ENCODE results near the gene TUB. TPM values are rescaled to one million over a fixed set of nuclear protein-coding genes. Genes with fewer than 3 reads are reported as not detected.

Gene TUB
- total and polyA plus RNA-seq, 2 experiments from 2014 or later: 3.3 to 12.3 TPM

- Histone ChIP-seq H2AFZ (no peak overlapping the region), H3K4me3 (no peak overlapping the region), H3K27ac (peak overlapping the region; percentile 95; the same call in 1 of the 2 replicates), H3K79me2 (ENCODE audit: insufficient read depth) (no peaks in the 10 kb centered on the region), H3F3A (ENCODE audit: insufficient read depth) (peaks cover 20% of the 10 kb centered on the region), H3K4me1 (ENCODE audit: insufficient read depth) (peaks cover 35% of the 10 kb centered on the region), H3K4me2 (ENCODE audit: unreplicated experiment) (no peak overlapping the region), H3K9ac (peak overlapping the region; percentile 80), H3K36me3 (ENCODE audit: low read depth) (no peaks in the 10 kb centered on the region), H4K20me1 (ENCODE audit: insufficient read depth) (no peaks in the 10 kb centered on the region), H3K9me3 (ENCODE audit: low read depth) (no peaks in the 10 kb centered on the region), H3K9me2 (ENCODE audit: insufficient read depth) (no peaks in the 10 kb centered on the region), H3K27me3 (replicated peaks; ENCODE audit: insufficient read depth) (no peaks in the 10 kb centered on the region)
- in situ Hi-C loops (cut with MboI): no loop called here
- TF ChIP-seq EZH2phosphoT487 (IDR thresholded peaks at IDR 0.05; ENCODE audit: insufficient read depth, low read depth): no peak
- TF ChIP-seq EZH2 (IDR thresholded peaks at IDR 0.05; ENCODE audit: insufficient read depth, poor library complexity, severe bottlenecking): no peak
- WGBS, 2 experiments (ENCODE audit: low coverage in 1 of 2, low lambda C conversion rate in 2 of 2, missing lambda C conversion rate in 2 of 2): 97% methylated on average over 22 of the region's 22 CpGs
- no peak for DNase-seq
These were observed 19.2 kb upstream of the TUB start for GRCh38 chr11:8061555-8062428.

DNA sequence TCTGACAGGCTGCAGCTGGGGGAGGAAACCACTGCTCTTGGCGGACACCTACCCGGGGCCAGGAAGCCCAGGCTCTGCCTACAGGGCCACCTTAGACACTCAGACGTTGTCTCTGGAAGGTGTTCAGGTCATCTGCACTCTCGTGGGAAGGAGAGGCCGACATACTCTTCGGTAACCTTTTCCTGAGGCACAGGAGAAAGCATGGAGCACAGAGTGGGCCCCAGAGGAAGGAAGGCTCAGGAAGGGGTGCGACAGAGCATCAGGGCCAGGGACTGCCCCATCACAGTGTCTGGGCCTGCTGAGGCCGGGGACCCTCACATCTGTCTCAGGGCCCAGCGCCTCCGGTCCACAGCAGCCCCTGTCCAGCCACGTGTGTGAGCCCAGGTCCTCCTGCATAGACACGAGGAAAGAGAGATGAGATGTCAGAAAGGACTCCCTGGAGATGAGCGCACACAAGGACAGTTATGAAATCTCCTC, 18.2 kb upstream of the TUB start:
- Histone ChIP-seq H3K9me3 (ENCODE audit: low read depth) (no peaks in the 10 kb centered on the region), H3K4me3 (no peak overlapping the region), H3K27me3 (replicated peaks; ENCODE audit: insufficient read depth) (no peaks in the 10 kb centered on the region), H3K27ac (peak overlapping the region; percentile 55), H2AFZ (peak overlapping the region; percentile 53), H3K4me2 (ENCODE audit: unreplicated experiment) (peak overlapping the region; percentile 73), H4K20me1 (ENCODE audit: insufficient read depth) (no peaks in the 10 kb centered on the region), H3K9me2 (ENCODE audit: insufficient read depth) (no peaks in the 10 kb centered on the region), H3K4me1 (ENCODE audit: insufficient read depth) (peaks cover 27% of the 10 kb centered on the region), H3F3A (ENCODE audit: insufficient read depth) (peaks cover 20% of the 10 kb centered on the region), H3K36me3 (ENCODE audit: low read depth) (no peaks in the 10 kb centered on the region), H3K79me2 (ENCODE audit: insufficient read depth) (no peaks in the 10 kb centered on the region), H3K9ac (peak overlapping the region; percentile 50)
- peak; percentile 45 for DNase-seq
- TF ChIP-seq EZH2 (IDR thresholded peaks at IDR 0.05; ENCODE audit: insufficient read depth, poor library complexity, severe bottlenecking) (no peak), EZH2phosphoT487 (IDR thresholded peaks at IDR 0.05; ENCODE audit: insufficient read depth, low read depth) (no peak)
- 78 to 82% methylated on average over 13 of the region's 13 CpGs for WGBS, 2 experiments (ENCODE audit: low coverage in 1 of 2, low lambda C conversion rate in 2 of 2, missing lambda C conversion rate in 2 of 2)
- in situ Hi-C loops (cut with MboI): no loop called here

DNA sequence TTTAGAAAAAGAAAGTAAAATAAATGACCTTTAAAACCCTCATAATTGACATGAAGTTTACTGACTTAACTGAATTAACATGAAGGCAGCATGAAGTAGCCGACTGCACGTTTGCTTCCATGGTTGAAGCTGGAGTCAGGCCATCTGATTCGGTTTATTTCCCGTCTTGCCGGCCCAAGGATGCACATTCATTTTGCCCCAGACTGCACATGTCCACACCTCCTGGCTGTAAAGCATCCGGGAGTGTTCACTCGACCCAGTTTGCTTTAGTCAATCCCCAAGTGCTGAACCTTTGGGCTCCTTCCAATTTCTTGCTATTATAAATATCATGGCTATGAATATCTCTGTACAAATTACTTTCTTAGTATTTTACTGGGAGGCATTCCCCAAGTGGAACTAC, 17.7 kb upstream of the TUB start:
- WGBS, 2 experiments (ENCODE audit: low coverage in 1 of 2, low lambda C conversion rate in 2 of 2, missing lambda C conversion rate in 2 of 2): 3 to 7% methylated on average over 7 of the region's 7 CpGs
- peaks cover 27% of the 10 kb centered on the region for H3K4me1 ChIP-seq (ENCODE audit: insufficient read depth)
- no peak for TF ChIP-seq EZH2 (IDR thresholded peaks at IDR 0.05; ENCODE audit: insufficient read depth, poor library complexity, severe bottlenecking)
- TF ChIP-seq EZH2phosphoT487 (IDR thresholded peaks at IDR 0.05; ENCODE audit: insufficient read depth, low read depth): no peak
- peak overlapping the region; percentile 50 for H3K9ac ChIP-seq
- peak; percentile 86 for DNase-seq
- peaks cover 20% of the 10 kb centered on the region for H3F3A ChIP-seq (ENCODE audit: insufficient read depth)
- peak overlapping the region; percentile 73 for H3K4me2 ChIP-seq (ENCODE audit: unreplicated experiment)
- H3K4me3 ChIP-seq: no peak overlapping the region
- peak overlapping the region; percentile 55 for H3K27ac ChIP-seq
- in situ Hi-C loops (cut with MboI): no loop called here
- no peaks in the 10 kb centered on the region for H3K36me3 ChIP-seq (ENCODE audit: low read depth)
- no peaks in the 10 kb centered on the region for H3K9me2 ChIP-seq (ENCODE audit: insufficient read depth)
- no peaks in the 10 kb centered on the region for H4K20me1 ChIP-seq (ENCODE audit: insufficient read depth)
- H3K9me3 ChIP-seq (ENCODE audit: low read depth): no peaks in the 10 kb centered on the region
- H3K27me3 ChIP-seq (replicated peaks; ENCODE audit: insufficient read depth): no peaks in the 10 kb centered on the region
- H2AFZ ChIP-seq: peak overlapping the region; percentile 53
- no peaks in the 10 kb centered on the region for H3K79me2 ChIP-seq (ENCODE audit: insufficient read depth)

DNA sequence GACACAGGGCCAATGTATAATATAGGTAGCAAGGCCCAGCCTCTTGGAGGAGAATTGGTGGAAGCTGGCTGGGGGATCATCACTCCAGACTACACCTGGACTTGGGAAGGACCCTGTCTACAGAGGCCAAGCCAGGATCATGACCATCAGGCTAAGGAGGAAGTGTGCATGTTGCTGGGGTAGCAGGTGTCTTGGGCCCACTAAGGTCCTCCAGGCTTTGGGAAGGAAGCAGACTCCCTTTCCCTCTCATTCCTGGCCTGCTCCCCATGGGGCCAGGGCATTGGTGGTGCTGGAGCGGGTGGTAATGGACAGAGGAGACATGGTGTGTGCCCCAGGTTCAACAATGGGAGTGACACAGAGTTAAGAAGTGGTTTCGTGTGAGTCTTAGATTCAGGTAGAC, 16.0 kb upstream of the TUB start:
- no peaks in the 10 kb centered on the region for H3K9me2 ChIP-seq (ENCODE audit: insufficient read depth)
- no peak overlapping the region for H3K4me3 ChIP-seq
- H3K4me1 ChIP-seq (ENCODE audit: insufficient read depth): peaks cover 41% of the 10 kb centered on the region

More for the DNA sequence above, 16.0 kb upstream of the TUB start:
- Histone ChIP-seq H3K9me3 (ENCODE audit: low read depth) (no peaks in the 10 kb centered on the region), H3K27me3 (replicated peaks; ENCODE audit: insufficient read depth) (no peaks in the 10 kb centered on the region), H2AFZ (no peak overlapping the region), H4K20me1 (ENCODE audit: insufficient read depth) (no peaks in the 10 kb centered on the region), H3K79me2 (ENCODE audit: insufficient read depth) (no peaks in the 10 kb centered on the region), H3K36me3 (ENCODE audit: low read depth) (no peaks in the 10 kb centered on the region), H3K4me2 (ENCODE audit: unreplicated experiment) (no peak overlapping the region), H3K27ac (no peak overlapping the region), H3K9ac (no peak overlapping the region), H3F3A (ENCODE audit: insufficient read depth) (peaks cover 32% of the 10 kb centered on the region)
- in situ Hi-C loops (cut with MboI): no loop called here
- TF ChIP-seq EZH2 (IDR thresholded peaks at IDR 0.05; ENCODE audit: insufficient read depth, poor library complexity, severe bottlenecking) (no peak), EZH2phosphoT487 (IDR thresholded peaks at IDR 0.05; ENCODE audit: insufficient read depth, low read depth) (no peak)
- no peak for DNase-seq
- WGBS, 2 experiments (ENCODE audit: low coverage in 1 of 2, low lambda C conversion rate in 2 of 2, missing lambda C conversion rate in 2 of 2): 95 to 96% methylated on average over 2 of the region's 2 CpGs
